ENCODE data around the gene PICALM. TPM values are rescaled to one million over a fixed set of nuclear protein-coding genes. Genes with fewer than 3 reads are reported as not detected.

PICALM gene
- total and polyA plus RNA-seq, 9 of the 15 experiments (the other 6 are each of a cell fraction or from before 2014, with no cell fraction given), result 41.3 to 990 (median 309) TPM

DNA sequence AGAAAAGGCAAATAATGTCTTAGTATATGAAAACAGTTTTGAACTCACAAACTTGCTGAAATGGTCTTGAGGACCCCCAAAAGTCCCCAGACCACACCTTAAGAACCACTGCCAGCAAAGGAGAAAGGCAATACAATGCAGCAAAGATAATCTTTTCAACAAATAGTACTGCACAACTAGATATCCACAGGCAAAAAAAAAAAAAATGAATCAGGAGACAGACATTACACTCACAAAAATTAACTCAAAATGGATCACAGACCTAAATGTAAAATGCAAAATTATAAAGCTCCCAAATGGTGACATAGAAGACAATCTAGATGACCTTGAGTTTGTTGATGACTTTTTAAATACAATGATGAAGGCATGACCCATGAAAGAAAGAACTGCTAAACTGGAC, 8.3 kb downstream of the PICALM start:
- in situ Hi-C loops (cut with MboI), result no loop called here
- H3K27me3 ChIP-seq (ENCODE audit: control insufficient read depth in 2 of 2, insufficient read depth in 2 of 2, low read length in 2 of 2), result no peaks in the 10 kb centered on the region
- DNase-seq (ENCODE audit: extremely low read depth in 1 of 4, low spot score in 3 of 4), result no peak
- intact Hi-C loops (cut with micrococcal nuclease), result no loop called here
- peak overlapping the region in 1 of 2 experiments; percentile 91; a peak in 2 of 4 replicates for H3K9ac ChIP-seq (ENCODE audit: insufficient read depth in 1 of 2, low read depth in 2 of 2, low read length in 2 of 2)
- no peaks in the 10 kb centered on the region for H3K9me3 ChIP-seq (replicated peaks; ENCODE audit: control insufficient read depth, insufficient read depth, low read depth, low read length)
- ATAC-seq, result no peak
- peaks cover 21 to 45% of the 10 kb centered on the region in 2 experiments for H3K4me1 ChIP-seq (replicated peaks in 1 of 2; ENCODE audit: control insufficient read depth in 2 of 2, insufficient read depth in 2 of 2, low read length in 2 of 2)
- BruUV-seq (replicated peaks), result no TSS peak
- no peaks in the 10 kb centered on the region for H3K9me1 ChIP-seq (ENCODE audit: control insufficient read depth, insufficient read depth, low read length)
- H3K36me3 ChIP-seq (ENCODE audit: control insufficient read depth, insufficient read depth, low read length), result peaks cover 39% of the 10 kb centered on the region
- peak overlapping the region; percentile 90 for H3K27ac ChIP-seq (ENCODE audit: extremely low read depth, low read depth, low read length)
- CTCF ChIA-PET (ENCODE audit: low intra/inter-chr PET ratio), result no interaction called here
- FAIRE-seq, result no peak
- H3K4me3 ChIP-seq, result peak overlapping the region; percentile 64
- H2AFZ ChIP-seq (ENCODE audit: low read depth, low read length), result no peak overlapping the region
- peak overlapping the region; percentile 76 for H3K4me2 ChIP-seq (ENCODE audit: insufficient read depth, low read length)
- peaks cover 100% of the 10 kb centered on the region for H3K79me2 ChIP-seq (ENCODE audit: control insufficient read depth, insufficient read depth, low read length)
- TF ChIP-seq ZNF507 (tag; conservative IDR thresholded peaks at IDR 0.05), result no peak
- TF ChIP-seq HNRNPK (IDR thresholded peaks at IDR 0.05; ENCODE audit: low read depth, low read length, poor library complexity, severe bottlenecking), result no peak
- no peak for TF ChIP-seq NONO (IDR thresholded peaks at IDR 0.05; ENCODE audit: low read depth in 2 of 2, low read length in 1 of 2)
- no peak for TF ChIP-seq BRF2 (IDR thresholded peaks at IDR 0.05; ENCODE audit: borderline replicate concordance, insufficient read depth, insufficient read length)
- TF ChIP-seq, protein P1, sequence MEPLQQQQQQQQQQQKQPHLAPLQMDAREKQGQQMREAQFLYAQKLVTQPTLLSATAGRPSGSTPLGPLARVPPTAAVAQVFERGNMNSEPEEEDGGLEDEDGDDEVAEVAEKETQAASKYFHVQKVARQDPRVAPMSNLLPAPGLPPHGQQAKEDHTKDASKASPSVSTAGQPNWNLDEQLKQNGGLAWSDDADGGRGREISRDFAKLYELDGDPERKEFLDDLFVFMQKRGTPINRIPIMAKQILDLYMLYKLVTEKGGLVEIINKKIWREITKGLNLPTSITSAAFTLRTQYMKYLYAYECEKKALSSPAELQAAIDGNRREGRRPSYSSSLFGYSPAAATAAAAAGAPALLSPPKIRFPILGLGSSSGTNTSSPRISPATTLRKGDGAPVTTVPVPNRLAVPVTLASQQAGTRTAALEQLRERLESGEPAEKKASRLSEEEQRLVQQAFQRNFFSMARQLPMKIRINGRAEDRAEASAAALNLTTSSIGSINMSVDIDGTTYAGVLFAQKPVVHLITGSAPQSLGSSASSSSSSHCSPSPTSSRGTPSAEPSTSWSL (CRISPR knock-in tag; IDR thresholded peaks at IDR 0.05; ENCODE audit: borderline replicate concordance), result no peak
- no peak for TF ChIP-seq JUND (IDR thresholded peaks at IDR 0.05; ENCODE audit: borderline replicate concordance, low read depth, low read length)
- TF ChIP-seq JUND (tag; IDR thresholded peaks at IDR 0.05; ENCODE audit: borderline replicate concordance, low read depth, low read length), result no peak
- peak; percentile 72 to 73 for TF ChIP-seq MLLT1 (IDR thresholded peaks at IDR 0.05)
- TF ChIP-seq ZBTB8A (IDR thresholded peaks at IDR 0.05; ENCODE audit: partially characterized antibody), result no peak
- TF ChIP-seq NBN (IDR thresholded peaks at IDR 0.05; ENCODE audit: low read depth), result no peak
- 0 out of 2 replicates have a peak, but pooled peaks have one; percentile 22 for TF ChIP-seq SMARCA4 (IDR thresholded peaks at IDR 0.05)
- H4K20me1 ChIP-seq (replicated peaks; ENCODE audit: control insufficient read depth, insufficient read depth, low read length), result peaks cover 23% of the 10 kb centered on the region
- POLR2A ChIA-PET, result interaction anchor here (0.6 to 0.7 kb wide), 3 partner anchors 9 to 166 kb away, joined by 3 to 5 read pairs (median 3); no protein-coding TSS in a partner anchor

Measured in K562 (cell line).